H9 (cell line): Measurements from ENCODE around the gene SLC25A34. TPM values are rescaled to one million over a fixed set of nuclear protein-coding genes. Genes with fewer than 3 reads are reported as not detected.

Experiments
- DNase-seq: peaks from one replicate; pipeline ENCODE4 v3.0.0-alpha.2; 2017
- H2AFZ ChIP-seq: one replicate; pipeline ENCODE4 v1.6.1; 2013; ENCODE audit warnings: mild to moderate bottlenecking, low read length, control low read depth, moderate library complexity
- H2AK5ac ChIP-seq: 2 replicates; pipeline ENCODE4 v1.6.1; 2013; ENCODE audit warnings: low read length, control low read depth, mixed read lengths; ENCODE audit not compliant: insufficient read length
- H2BK120ac ChIP-seq: one replicate; pipeline ENCODE4 v1.6.1; 2013; ENCODE audit warnings: low read depth, mild to moderate bottlenecking, low read length, control low read depth, inconsistent platforms; ENCODE audit not compliant: poor library complexity, severe bottlenecking
- H2BK12ac ChIP-seq: 2 replicates; pipeline ENCODE4 v1.6.1; 2013; ENCODE audit warnings: low read length, control low read depth, mixed read lengths, low read depth; ENCODE audit not compliant: insufficient read length
- H2BK15ac ChIP-seq: 2 replicates; pipeline ENCODE4 v1.6.1; 2013; ENCODE audit warnings: low read depth, low read length, control low read depth
- H2BK20ac ChIP-seq: one replicate; pipeline ENCODE4 v1.6.1; 2013; ENCODE audit warnings: low read depth, mild to moderate bottlenecking, low read length, control low read depth, inconsistent platforms; ENCODE audit not compliant: poor library complexity, severe bottlenecking
- H2BK5ac ChIP-seq: 2 replicates; pipeline ENCODE4 v1.6.1; 2013; ENCODE audit warnings: low read length, control low read depth, mixed read lengths; ENCODE audit not compliant: insufficient read length
- H3K14ac ChIP-seq: 2 replicates; pipeline ENCODE4 v1.6.1; 2013; ENCODE audit warnings: low read length, control low read depth; ENCODE audit not compliant: insufficient read depth
- H3K18ac ChIP-seq: 2 replicates; pipeline ENCODE4 v1.6.1; 2013; ENCODE audit warnings: low read depth, mild to moderate bottlenecking, mixed read lengths, low read length, control low read depth; ENCODE audit not compliant: insufficient read length
- H3K23ac ChIP-seq: 2 replicates; pipeline ENCODE4 v1.6.1; 2013; ENCODE audit warnings: low read length, control low read depth, mixed read lengths, low read depth; ENCODE audit not compliant: insufficient read length
- H3K23me2 ChIP-seq: 2 replicates; pipeline ENCODE4 v1.6.1; 2013; ENCODE audit warnings: low read depth, mild to moderate bottlenecking, mixed read lengths, low read length, control low read depth; ENCODE audit not compliant: insufficient read length, poor library complexity, severe bottlenecking
- H3K27ac ChIP-seq: 2 replicates; pipeline ENCODE4 v1.5.1; 2013; ENCODE audit warnings: low read length, control low read depth, mixed read lengths, low read depth; ENCODE audit not compliant: insufficient read length
- H3K27me3 ChIP-seq: 2 replicates; pipeline ENCODE4 v1.6.1; 2013; ENCODE audit warnings: low read length, control low read depth, inconsistent platforms; ENCODE audit not compliant: insufficient read depth
- H3K4ac ChIP-seq: 2 replicates; pipeline ENCODE4 v1.6.1; 2013; ENCODE audit warnings: low read depth, mild to moderate bottlenecking, control low read depth, inconsistent platforms, low read length, moderate library complexity
- H3K4me1 ChIP-seq: 2 replicates; pipeline ENCODE4 v1.6.1; 2013; ENCODE audit warnings: low read length, control low read depth, inconsistent platforms; ENCODE audit not compliant: insufficient read depth
- H3K4me2 ChIP-seq: 2 replicates; pipeline ENCODE4 v1.6.1; 2013; ENCODE audit warnings: low read length, control low read depth, mixed read lengths; ENCODE audit not compliant: insufficient read length, insufficient read depth
- H3K56ac ChIP-seq: 2 replicates; pipeline ENCODE4 v1.6.1; 2013; ENCODE audit warnings: low read depth, mild to moderate bottlenecking, mixed read lengths, low read length, control low read depth; ENCODE audit not compliant: insufficient read length
- H3K79me1 ChIP-seq: 2 replicates; pipeline ENCODE4 v1.6.1; 2013; ENCODE audit warnings: low read depth, mild to moderate bottlenecking, moderate library complexity, low read length, control low read depth, inconsistent platforms; ENCODE audit not compliant: insufficient read depth, poor library complexity, severe bottlenecking
- H3K79me2 ChIP-seq: 2 replicates; pipeline ENCODE4 v1.6.1; 2013; ENCODE audit warnings: low read length, control low read depth, inconsistent platforms; ENCODE audit not compliant: insufficient read depth
- H3K9ac ChIP-seq: 2 replicates; pipeline ENCODE4 v1.6.1; 2013; ENCODE audit warnings: low read length, control low read depth, mixed read lengths; ENCODE audit not compliant: insufficient read length; ENCODE audit errors: extremely low read depth
- H3K9me3 ChIP-seq: one replicate; pipeline ENCODE4 v1.6.1; 2013; ENCODE audit warnings: low read depth, low read length, inconsistent platforms; ENCODE audit not compliant: control insufficient read depth
- H3T11ph ChIP-seq: one replicate; pipeline ENCODE4 v1.6.1; 2013; ENCODE audit warnings: mild to moderate bottlenecking, low read length, control low read depth, inconsistent platforms
- H4K20me1 ChIP-seq: one replicate; pipeline ENCODE4 v1.6.1; 2013; ENCODE audit not compliant: control insufficient read depth, insufficient read length, insufficient read depth
- H4K5ac ChIP-seq: 2 replicates; pipeline ENCODE4 v1.6.1; 2013; ENCODE audit warnings: low read depth, mild to moderate bottlenecking, mixed read lengths, low read length, control low read depth; ENCODE audit not compliant: insufficient read length
- H4K8ac ChIP-seq: replicated peaks from 2 replicates; pipeline ENCODE4 v1.6.1; 2013; ENCODE audit warnings: low read length, control low read depth, mixed read lengths, low read depth; ENCODE audit not compliant: insufficient read length
- H4K91ac ChIP-seq: 2 replicates; pipeline ENCODE4 v1.6.1; 2013; ENCODE audit warnings: low read depth, mild to moderate bottlenecking, moderate library complexity, mixed read lengths, low read length, control low read depth; ENCODE audit not compliant: insufficient read length
- H3K27ac Mint-ChIP-seq, 3 experiments: 2 replicates in 2 of 3; 3 replicates in 1 of 3; pipeline ENCODE4 v1.8.0; 2020 to 2021; ENCODE audit warnings: mixed read lengths in 3 of 3, mild to moderate bottlenecking in 1 of 3, moderate library complexity in 1 of 3
- H3K27me3 Mint-ChIP-seq: 2 replicates; pipeline ENCODE4 v1.8.0; 2021; ENCODE audit warnings: low read depth, mild to moderate bottlenecking, moderate library complexity, mixed read lengths
- H3K36me3 Mint-ChIP-seq, 3 experiments: 2 replicates in 2 of 3; 3 replicates in 1 of 3; pipeline ENCODE4 v1.8.0; 2020 to 2021; ENCODE audit warnings: low read depth in 3 of 3, mixed read lengths in 3 of 3; ENCODE audit not compliant: insufficient read depth in 1 of 3
- H3K4me1 Mint-ChIP-seq, 2 experiments: 2 replicates each; pipeline ENCODE4 v1.8.0; 2020; ENCODE audit warnings: mixed read lengths in 2 of 2
- H3K4me3 Mint-ChIP-seq, 2 experiments: 2 replicates in 1 of 2; 3 replicates in 1 of 2; pipeline ENCODE4 v1.8.0; 2020 to 2021; ENCODE audit warnings: mild to moderate bottlenecking in 2 of 2, mixed read lengths in 2 of 2, moderate library complexity in 1 of 2
- H3K9me3 Mint-ChIP-seq, 2 experiments: 2 replicates in 1 of 2; 3 replicates in 1 of 2; pipeline ENCODE4 v1.8.0; 2020; ENCODE audit warnings: mild to moderate bottlenecking in 2 of 2, mixed read lengths in 2 of 2, moderate library complexity in 1 of 2
- CTCF ChIP-seq: fragments of 200-600 bp; sonication (generic); conservative IDR thresholded peaks from 3 replicates; pipeline ENCODE4 v1.8.0; 2021; ENCODE audit warnings: antibody characterized with exemption, mild to moderate bottlenecking
- WGBS: extraction: QIAGEN DNeasy Blood & Tissue Kit; methylation state at CpG from one replicate; pipeline ENCODE4 v1.1.7; 2013; ENCODE audit warnings: missing lambda C conversion rate, low lambda C conversion rate, mixed read lengths; ENCODE audit not compliant: insufficient read length; ENCODE audit errors: extremely low coverage; 5-methylcytosine and 5-hydroxymethylcytosine counted together
- total RNA-seq: library from RNA; stranded (reverse); gene quantifications from 2 replicates; pipeline ENCODE4 v1.2.1, GENCODE V29; 2021

SLC25A34 gene
- total RNA-seq, 1 experiment from 2014 or later: 1.5 TPM

- Mint-ChIP-seq H3K27me3 (peaks cover 8% of the 10 kb centered on the region), H3K4me3 (no peak overlapping the region; a peak in 1 of 5 replicates), H3K36me3 (no peaks in the 10 kb centered on the region; a peak in 1 of 7 replicates), H3K4me1 (peaks cover 3 to 5% of the 10 kb centered on the region in 2 experiments; a peak in 2 of 4 replicates), H3K9me3 (no peaks in the 10 kb centered on the region), H3K27ac (no peak overlapping the region; a peak in 1 of 7 replicates)
- Histone ChIP-seq H2BK12ac (no peak overlapping the region), H2BK20ac (no peak overlapping the region), H3K4ac (no peak overlapping the region), H2BK120ac (no peak overlapping the region), H2BK5ac (no peak overlapping the region), H3T11ph (no peak overlapping the region), H2BK15ac (no peak overlapping the region), H4K20me1 (no peaks in the 10 kb centered on the region), H3K23me2 (no peaks in the 10 kb centered on the region), H2AK5ac (no peak overlapping the region), H2AFZ (no peak overlapping the region), H3K18ac (no peak overlapping the region), H4K91ac (no peak overlapping the region), H3K4me1 (no peaks in the 10 kb centered on the region; the same call in 1 of the 2 replicates), H3K79me1 (no peaks in the 10 kb centered on the region), H3K23ac (no peak overlapping the region), H3K9me3 (no peaks in the 10 kb centered on the region), H4K5ac (no peak overlapping the region), H4K8ac (no peak overlapping the region), H3K56ac (no peak overlapping the region), H3K4me2 (no peak overlapping the region), H3K27me3 (no peaks in the 10 kb centered on the region), H3K27ac (no peak overlapping the region), H3K79me2 (no peaks in the 10 kb centered on the region), H3K14ac (no peak overlapping the region), H3K9ac (no peak overlapping the region)
- no peak for TF ChIP-seq CTCF
- WGBS: no CpG with 5 or more reads among the region's 10 CpGs
- no peak for DNase-seq
Measured at GRCh38 chr1:15748690-15749398, 12.8 kb downstream of the SLC25A34 start.
